ENCODE results near the gene CHCHD2. TPM values are rescaled to one million over a fixed set of nuclear protein-coding genes. Genes with fewer than 3 reads are reported as not detected.

Gene CHCHD2
- total RNA-seq, 1 experiment from 2014 or later: 218 TPM

DNA sequence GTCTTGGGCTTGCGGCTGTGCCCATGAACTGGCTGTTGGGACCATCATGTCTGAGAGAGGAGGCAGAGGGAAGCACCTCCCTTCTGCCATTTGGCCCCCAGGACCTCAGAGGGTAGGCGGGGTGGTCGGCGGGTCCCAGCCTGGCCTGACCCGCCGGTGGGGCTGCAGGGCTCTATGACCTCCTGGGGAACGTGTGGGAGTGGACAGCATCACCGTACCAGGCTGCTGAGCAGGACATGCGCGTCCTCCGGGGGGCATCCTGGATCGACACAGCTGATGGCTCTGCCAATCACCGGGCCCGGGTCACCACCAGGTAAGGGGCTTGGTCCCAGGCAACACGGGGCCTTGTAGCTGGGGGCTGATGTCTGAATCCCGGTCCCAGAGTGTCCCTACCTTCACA is 28.1 kb downstream of the CHCHD2 start:
- H3K9ac ChIP-seq (ENCODE audit: extremely low read depth, insufficient read length, low read length): no peak overlapping the region
- H3K56ac ChIP-seq (ENCODE audit: insufficient read length, low read depth, low read length): no peak overlapping the region
- H2BK5ac ChIP-seq (ENCODE audit: insufficient read length, low read length): no peak overlapping the region
- H3K18ac ChIP-seq (ENCODE audit: insufficient read length, low read depth, low read length): no peak overlapping the region
- no peaks in the 10 kb centered on the region; a peak in 1 of 5 replicates for H3K9me3 Mint-ChIP-seq
- H3K4me2 ChIP-seq (ENCODE audit: insufficient read depth, insufficient read length, low read length): no peak overlapping the region
- no peak for DNase-seq
- no peaks in the 10 kb centered on the region for H3K4me1 ChIP-seq (ENCODE audit: insufficient read depth, low read length)
- H2AFZ ChIP-seq (ENCODE audit: low read length): no peak overlapping the region
- no peaks in the 10 kb centered on the region for H3K79me2 ChIP-seq (ENCODE audit: insufficient read depth, low read length)
- no peaks in the 10 kb centered on the region for H3K27me3 Mint-ChIP-seq (ENCODE audit: low read depth)
- H3K36me3 Mint-ChIP-seq (ENCODE audit: insufficient read depth in 1 of 3, low read depth in 3 of 3): peaks cover 24 to 54% (median 44%) of the 10 kb centered on the region in 3 experiments; a peak in 6 of 7 replicates
- no peak overlapping the region for H4K5ac ChIP-seq (ENCODE audit: insufficient read length, low read depth, low read length)
- no peak overlapping the region for H2BK12ac ChIP-seq (ENCODE audit: insufficient read length, low read depth, low read length)
- no CpG with 5 or more reads among the region's 16 CpGs for WGBS (ENCODE audit: extremely low coverage, insufficient read length, low lambda C conversion rate)
- no peak overlapping the region for H4K8ac ChIP-seq (replicated peaks; ENCODE audit: insufficient read length, low read depth, low read length)
- H4K91ac ChIP-seq (ENCODE audit: insufficient read length, low read depth, low read length): no peak overlapping the region
- H3K14ac ChIP-seq (ENCODE audit: insufficient read depth, low read length): no peak overlapping the region
- H4K20me1 ChIP-seq (ENCODE audit: control insufficient read depth, insufficient read depth, insufficient read length): no peaks in the 10 kb centered on the region
- no peak overlapping the region for H3K4ac ChIP-seq (ENCODE audit: low read depth, low read length)
- no peaks in the 10 kb centered on the region for H3K23me2 ChIP-seq (ENCODE audit: insufficient read length, low read depth, low read length, poor library complexity, severe bottlenecking)
- H3K79me1 ChIP-seq (ENCODE audit: insufficient read depth, low read depth, low read length, poor library complexity, severe bottlenecking): peaks cover 2% of the 10 kb centered on the region
- no peaks in the 10 kb centered on the region for H3K9me3 ChIP-seq (ENCODE audit: control insufficient read depth, low read depth, low read length)
- no peak overlapping the region for H2BK15ac ChIP-seq (ENCODE audit: low read depth, low read length)
- H2AK5ac ChIP-seq (ENCODE audit: insufficient read length, low read length): no peak overlapping the region
- H2BK120ac ChIP-seq (ENCODE audit: low read depth, low read length, poor library complexity, severe bottlenecking): no peak overlapping the region
- H3K4me1 Mint-ChIP-seq: peaks cover 3% of the 10 kb centered on the region in 2 experiments
- H3K4me3 Mint-ChIP-seq: no peak overlapping the region
- no peak overlapping the region for H2BK20ac ChIP-seq (ENCODE audit: low read depth, low read length, poor library complexity, severe bottlenecking)
- no peak overlapping the region for H3K27ac ChIP-seq (ENCODE audit: insufficient read length, low read depth, low read length)
- H3K23ac ChIP-seq (ENCODE audit: insufficient read length, low read depth, low read length): no peak overlapping the region
- no peak overlapping the region for H3K27ac Mint-ChIP-seq
- TF ChIP-seq, protein P1, sequence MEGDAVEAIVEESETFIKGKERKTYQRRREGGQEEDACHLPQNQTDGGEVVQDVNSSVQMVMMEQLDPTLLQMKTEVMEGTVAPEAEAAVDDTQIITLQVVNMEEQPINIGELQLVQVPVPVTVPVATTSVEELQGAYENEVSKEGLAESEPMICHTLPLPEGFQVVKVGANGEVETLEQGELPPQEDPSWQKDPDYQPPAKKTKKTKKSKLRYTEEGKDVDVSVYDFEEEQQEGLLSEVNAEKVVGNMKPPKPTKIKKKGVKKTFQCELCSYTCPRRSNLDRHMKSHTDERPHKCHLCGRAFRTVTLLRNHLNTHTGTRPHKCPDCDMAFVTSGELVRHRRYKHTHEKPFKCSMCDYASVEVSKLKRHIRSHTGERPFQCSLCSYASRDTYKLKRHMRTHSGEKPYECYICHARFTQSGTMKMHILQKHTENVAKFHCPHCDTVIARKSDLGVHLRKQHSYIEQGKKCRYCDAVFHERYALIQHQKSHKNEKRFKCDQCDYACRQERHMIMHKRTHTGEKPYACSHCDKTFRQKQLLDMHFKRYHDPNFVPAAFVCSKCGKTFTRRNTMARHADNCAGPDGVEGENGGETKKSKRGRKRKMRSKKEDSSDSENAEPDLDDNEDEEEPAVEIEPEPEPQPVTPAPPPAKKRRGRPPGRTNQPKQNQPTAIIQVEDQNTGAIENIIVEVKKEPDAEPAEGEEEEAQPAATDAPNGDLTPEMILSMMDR (conservative IDR thresholded peaks at IDR 0.05): no peak
- H3T11ph ChIP-seq (ENCODE audit: low read length): no peak overlapping the region
- no peaks in the 10 kb centered on the region for H3K27me3 ChIP-seq (ENCODE audit: insufficient read depth, low read length)

Measured in H9 (cell line).